IMR-90 (cell line): ENCODE results near the gene CRTC1. TPM values are rescaled to one million over a fixed set of nuclear protein-coding genes. Genes with fewer than 3 reads are reported as not detected.

Source experiments
- ATAC-seq: fragments of 200-7000 bp; cut with Tn5 transposase; 2 replicates; pipeline ENCODE4 v1.9.1; 2020; ENCODE audit warnings: low read depth, mild to moderate bottlenecking, moderate library complexity
- BruUV-seq: library from RNA; stranded (reverse); fragments of 400-500 nt; replicated peaks from 2 replicates; lab custom pipeline; 2021; lab: Mats Ljungman, UMichigan
- CTCF ChIA-PET: fragments of 300-600 bp; formaldehyde crosslinking; extraction: SDS; loops from one replicate; lab custom pipeline; 2021; ENCODE audit warnings: antibody characterized with exemption; lab: Yijun Ruan, JAX
- POLR2A ChIA-PET: fragments of 300-600 bp; sonication (Branson Sonifier 250); formaldehyde crosslinking; loops from one replicate; lab custom pipeline; 2022; ENCODE audit warnings: antibody characterized with exemption; ENCODE audit not compliant: unreplicated experiment; lab: Charles Lee
- DNase-seq: peaks from one replicate; pipeline ENCODE4 v3.0.0; 2013
- H2AFZ ChIP-seq: replicated peaks from 2 replicates; pipeline ENCODE3; 2013; ENCODE audit warnings: low read length, mild to moderate bottlenecking; ENCODE audit not compliant: poor library complexity
- H2AK5ac ChIP-seq: 2 replicates; pipeline ENCODE4 v1.6.1; 2013; ENCODE audit warnings: low read depth, low read length, inconsistent platforms
- H2AK9ac ChIP-seq: replicated peaks from 2 replicates; pipeline ENCODE3; 2013; ENCODE audit warnings: mild to moderate bottlenecking, low read depth, low read length, moderate library complexity; ENCODE audit not compliant: poor library complexity
- H2BK120ac ChIP-seq: 2 replicates; pipeline ENCODE4 v1.6.1; 2013; ENCODE audit warnings: low read depth, low read length, inconsistent platforms
- H2BK15ac ChIP-seq: 3 replicates; pipeline ENCODE4 v1.6.1; 2013; ENCODE audit warnings: low read depth, low read length, inconsistent platforms
- H2BK20ac ChIP-seq: 2 replicates; pipeline ENCODE4 v1.6.1; 2013; ENCODE audit warnings: low read depth, mild to moderate bottlenecking, inconsistent platforms, low read length, moderate library complexity
- H2BK5ac ChIP-seq: 2 replicates; pipeline ENCODE4 v1.6.1; 2013; ENCODE audit warnings: mild to moderate bottlenecking, low read depth, low read length, inconsistent platforms; ENCODE audit not compliant: poor library complexity, severe bottlenecking
- H3K14ac ChIP-seq: replicated peaks from 2 replicates; pipeline ENCODE4 v1.6.1; 2013; ENCODE audit warnings: low read depth, low read length, inconsistent platforms
- H3K18ac ChIP-seq: 2 replicates; pipeline ENCODE4 v1.6.1; 2013; ENCODE audit warnings: low read depth, low read length, control low read depth
- H3K23ac ChIP-seq: 2 replicates; pipeline ENCODE4 v1.6.1; 2013; ENCODE audit warnings: low read depth, low read length, inconsistent platforms
- H3K27ac ChIP-seq: 2 replicates; pipeline ENCODE4 v1.5.1; 2013; ENCODE audit warnings: mild to moderate bottlenecking, control low read depth, low read length; ENCODE audit not compliant: insufficient read depth
- H3K27me3 ChIP-seq: 2 replicates; pipeline ENCODE4 v1.6.1; 2013; ENCODE audit warnings: low read length; ENCODE audit not compliant: control insufficient read depth, insufficient read depth
- H3K36me3 ChIP-seq: 2 replicates; pipeline ENCODE4 v1.6.1; 2013; ENCODE audit warnings: low read length, mixed read lengths; ENCODE audit not compliant: control insufficient read depth, insufficient read depth
- H3K4ac ChIP-seq: 2 replicates; pipeline ENCODE4 v1.6.1; 2013; ENCODE audit warnings: low read depth, low read length, inconsistent platforms
- H3K4me1 ChIP-seq: 2 replicates; pipeline ENCODE4 v1.6.1; 2013; ENCODE audit warnings: low read length, mixed read lengths; ENCODE audit not compliant: control insufficient read depth, insufficient read depth
- H3K4me2 ChIP-seq: 2 replicates; pipeline ENCODE4 v1.6.1; 2013; ENCODE audit warnings: low read depth, mild to moderate bottlenecking, control low read depth, low read length, moderate library complexity
- H3K4me3 ChIP-seq: 2 replicates; pipeline ENCODE4 v1.5.1; 2013; ENCODE audit warnings: low read depth, mild to moderate bottlenecking, control low read depth, low read length, moderate library complexity; ENCODE audit not compliant: insufficient read depth
- H3K56ac ChIP-seq: 2 replicates; pipeline ENCODE4 v1.6.1; 2013; ENCODE audit warnings: low read length, inconsistent platforms; ENCODE audit not compliant: insufficient read depth; ENCODE audit errors: extremely low read depth
- H3K79me1 ChIP-seq, 2 experiments: 2 replicates each; pipeline ENCODE4 v1.6.1; 2013; ENCODE audit warnings: low read length in 2 of 2, inconsistent platforms in 1 of 2, low read depth in 1 of 2
- H3K9ac ChIP-seq: 2 replicates; pipeline ENCODE4 v1.6.1; 2013; ENCODE audit warnings: low read depth, low read length, control low read depth
- H3K9me1 ChIP-seq: 2 replicates; pipeline ENCODE4 v1.6.1; 2013; ENCODE audit warnings: low read length, inconsistent platforms; ENCODE audit not compliant: insufficient read depth
- H3K9me3 ChIP-seq: 2 replicates; pipeline ENCODE4 v1.6.1; 2013; ENCODE audit warnings: low read length; ENCODE audit not compliant: control insufficient read depth, insufficient read depth
- H4K20me1 ChIP-seq: 2 replicates; pipeline ENCODE4 v1.6.1; 2013; ENCODE audit warnings: low read length, inconsistent platforms; ENCODE audit not compliant: insufficient read depth
- H4K5ac ChIP-seq: 2 replicates; pipeline ENCODE4 v1.6.1; 2013; ENCODE audit warnings: mild to moderate bottlenecking, low read depth, low read length, control low read depth
- H4K8ac ChIP-seq, 2 experiments: 2 replicates each; pipeline ENCODE4 v1.6.1; 2013; ENCODE audit warnings: low read depth in 2 of 2, low read length in 2 of 2, control low read depth in 1 of 2, inconsistent platforms in 1 of 2
- H4K91ac ChIP-seq: 2 replicates; pipeline ENCODE4 v1.6.1; 2013; ENCODE audit warnings: low read depth, low read length, inconsistent platforms; ENCODE audit not compliant: insufficient read depth
- BHLHE40 ChIP-seq: fragments of 150-350 bp; IDR thresholded peaks from 2 replicates; pipeline ENCODE4 v1.6.1; 2016; ENCODE audit warnings: mild to moderate bottlenecking, low read depth, low read length
- CHD1 ChIP-seq: IDR thresholded peaks from 2 replicates; pipeline ENCODE4 v1.6.1; 2012; ENCODE audit warnings: low read depth, low read length, improper control_type of control experiment
- FOS ChIP-seq: fragments of 150-350 bp; IDR thresholded peaks from 2 replicates; pipeline ENCODE4 v1.6.1; 2016; ENCODE audit warnings: low read depth, low read length
- MAFK ChIP-seq: IDR thresholded peaks from 2 replicates; pipeline ENCODE4 v1.6.1; 2012; ENCODE audit warnings: low read depth, low read length, improper control_type of control experiment
- MXI1 ChIP-seq: IDR thresholded peaks from 2 replicates; pipeline ENCODE4 v1.6.1; 2012; ENCODE audit warnings: low read depth, mild to moderate bottlenecking, low read length, moderate library complexity, borderline replicate concordance
- NFE2L2 ChIP-seq: fragments of 150-350 bp; IDR thresholded peaks from 2 replicates; pipeline ENCODE4 v1.6.1; 2016; ENCODE audit warnings: low read depth, mild to moderate bottlenecking, low read length
- POLR2A ChIP-seq: IDR thresholded peaks from 2 replicates; pipeline ENCODE4 v1.6.1; 2012; ENCODE audit warnings: mild to moderate bottlenecking, low read depth, low read length
- RAD21 ChIP-seq: IDR thresholded peaks from 2 replicates; pipeline ENCODE4 v1.6.1; 2012; ENCODE audit warnings: low read length, improper control_type of control experiment
- RCOR1 ChIP-seq: IDR thresholded peaks from 2 replicates; pipeline ENCODE4 v1.6.1; 2012; ENCODE audit warnings: mild to moderate bottlenecking, low read length, improper control_type of control experiment; ENCODE audit not compliant: insufficient replicate concordance
- RFX5 ChIP-seq: IDR thresholded peaks from 2 replicates; pipeline ENCODE4 v1.8.0; 2012; ENCODE audit warnings: low read depth, mild to moderate bottlenecking, low read length, moderate library complexity
- SMC3 ChIP-seq: fragments of 150-350 bp; IDR thresholded peaks from 2 replicates; pipeline ENCODE4 v1.6.1; 2016; ENCODE audit warnings: low read depth, mild to moderate bottlenecking, antibody characterized with exemption, low read length, moderate library complexity
- WGBS, 2 experiments: methylation state at CpG; one replicate each; pipeline versions ENCODE4 v1.1.5 to v1.1.7; 2013; ENCODE audit warnings: missing lambda C conversion rate in 2 of 2; ENCODE audit not compliant: insufficient read length in 1 of 2; ENCODE audit errors: extremely low coverage in 2 of 2; 5-methylcytosine and 5-hydroxymethylcytosine counted together
- dilution Hi-C: fragments of 300-500 bp; cut with HindIII; formaldehyde crosslinking; loops from one replicate; pipeline ENCODE4 v1.14.3; 2018; ENCODE audit warnings: low sequenced_read_pairs; ENCODE audit not compliant: unreplicated experiment
- in situ Hi-C: fragments of 300-500 bp; cut with MboI; formaldehyde crosslinking; loops from 3 replicates; pipeline ENCODE4 v1.14.3; 2019; ENCODE audit warnings: low sequenced_read_pairs, inconsistent platforms, mixed read lengths
- intact Hi-C: fragments of 100-400 bp; cut with micrococcal nuclease; formaldehyde crosslinking; loops from 2 replicates; pipeline ENCODE4 v1.10.0; 2022
- polyA plus RNA-seq, 3 experiments: library from polyadenylated mRNA; depleted of rRNA; stranded (reverse); fragments of >200 nt; gene quantifications; 2 replicates each; pipeline ENCODE4 v1.2.3, GENCODE V29; 2012; ENCODE audit warnings: low replicate concordance in 1 of 3
- total RNA-seq: library from RNA; depleted of rRNA; stranded (reverse); fragments of >200 nt; gene quantifications from 2 replicates; pipeline ENCODE4 v1.2.3, GENCODE V29; 2012
- TF ChIP-seq, protein P1 (sequence below): conservative IDR thresholded peaks from 2 replicates; pipeline ENCODE4 v1.5.1; 2012; ENCODE audit warnings: mild to moderate bottlenecking, low read depth, low read length, improper control_type of control experiment
- TF ChIP-seq, protein P2 (sequence below): fragments of 150-350 bp; IDR thresholded peaks from 2 replicates; pipeline ENCODE4 v1.6.1; 2017; ENCODE audit warnings: mild to moderate bottlenecking, antibody characterized with exemption, low read length, low read depth
- TF ChIP-seq, protein P3 (sequence below): fragments of 150-350 bp; IDR thresholded peaks from 2 replicates; pipeline ENCODE4 v1.6.1; 2016; ENCODE audit warnings: low read depth, mild to moderate bottlenecking, low read length, moderate library complexity, borderline replicate concordance

Gene CRTC1
- total and polyA plus RNA-seq, 2 of the 4 experiments (the other 2 are of a cell fraction) = 0.18 to 5.7 TPM

DNA sequence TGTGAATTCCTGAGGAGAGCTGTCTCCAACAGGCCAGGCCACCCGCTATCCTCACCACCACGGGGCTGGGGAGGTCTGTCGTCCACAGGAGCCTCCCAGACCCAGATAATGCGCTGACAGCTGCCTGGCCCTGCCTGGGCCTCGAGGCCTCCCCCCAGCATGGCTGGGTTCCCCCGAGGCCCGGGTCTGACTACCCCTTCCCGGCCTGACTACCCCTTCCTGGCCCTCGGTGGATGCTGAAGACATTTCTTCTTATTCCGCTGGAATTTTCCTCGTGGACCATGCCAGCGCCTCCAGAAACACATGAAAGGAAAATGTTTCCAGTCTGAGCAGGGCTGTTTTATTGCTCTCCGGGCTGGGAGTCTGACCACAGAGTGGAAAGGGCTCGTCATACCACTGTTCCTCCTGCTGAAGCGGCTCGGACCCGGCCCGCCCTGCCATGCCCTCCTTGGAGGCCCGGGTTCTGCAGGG lies 124.4 kb downstream of the CRTC1 start:
- H4K5ac ChIP-seq = no peak overlapping the region
- H3K9me3 ChIP-seq = no peaks in the 10 kb centered on the region
- no peak overlapping the region for H3K4ac ChIP-seq
- H4K91ac ChIP-seq = no peak overlapping the region
- H3K23ac ChIP-seq = no peak overlapping the region
- no peak overlapping the region for H3K56ac ChIP-seq
- DNase-seq (no peak), ATAC-seq (no peak)
- TF ChIP-seq RFX5 (no peak), NFE2L2 (no peak), FOS (no peak), BHLHE40 (no peak), MXI1 (no peak), POLR2A (no peak), RCOR1 (no peak), CHD1 (no peak), SMC3 (no peak), RAD21 (no peak), MAFK (no peak)
- TF ChIP-seq, protein P1, sequence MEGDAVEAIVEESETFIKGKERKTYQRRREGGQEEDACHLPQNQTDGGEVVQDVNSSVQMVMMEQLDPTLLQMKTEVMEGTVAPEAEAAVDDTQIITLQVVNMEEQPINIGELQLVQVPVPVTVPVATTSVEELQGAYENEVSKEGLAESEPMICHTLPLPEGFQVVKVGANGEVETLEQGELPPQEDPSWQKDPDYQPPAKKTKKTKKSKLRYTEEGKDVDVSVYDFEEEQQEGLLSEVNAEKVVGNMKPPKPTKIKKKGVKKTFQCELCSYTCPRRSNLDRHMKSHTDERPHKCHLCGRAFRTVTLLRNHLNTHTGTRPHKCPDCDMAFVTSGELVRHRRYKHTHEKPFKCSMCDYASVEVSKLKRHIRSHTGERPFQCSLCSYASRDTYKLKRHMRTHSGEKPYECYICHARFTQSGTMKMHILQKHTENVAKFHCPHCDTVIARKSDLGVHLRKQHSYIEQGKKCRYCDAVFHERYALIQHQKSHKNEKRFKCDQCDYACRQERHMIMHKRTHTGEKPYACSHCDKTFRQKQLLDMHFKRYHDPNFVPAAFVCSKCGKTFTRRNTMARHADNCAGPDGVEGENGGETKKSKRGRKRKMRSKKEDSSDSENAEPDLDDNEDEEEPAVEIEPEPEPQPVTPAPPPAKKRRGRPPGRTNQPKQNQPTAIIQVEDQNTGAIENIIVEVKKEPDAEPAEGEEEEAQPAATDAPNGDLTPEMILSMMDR = no peak
- TF ChIP-seq, protein P2, sequence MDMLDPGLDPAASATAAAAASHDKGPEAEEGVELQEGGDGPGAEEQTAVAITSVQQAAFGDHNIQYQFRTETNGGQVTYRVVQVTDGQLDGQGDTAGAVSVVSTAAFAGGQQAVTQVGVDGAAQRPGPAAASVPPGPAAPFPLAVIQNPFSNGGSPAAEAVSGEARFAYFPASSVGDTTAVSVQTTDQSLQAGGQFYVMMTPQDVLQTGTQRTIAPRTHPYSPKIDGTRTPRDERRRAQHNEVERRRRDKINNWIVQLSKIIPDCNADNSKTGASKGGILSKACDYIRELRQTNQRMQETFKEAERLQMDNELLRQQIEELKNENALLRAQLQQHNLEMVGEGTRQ = no peak
- TF ChIP-seq, protein P3, sequence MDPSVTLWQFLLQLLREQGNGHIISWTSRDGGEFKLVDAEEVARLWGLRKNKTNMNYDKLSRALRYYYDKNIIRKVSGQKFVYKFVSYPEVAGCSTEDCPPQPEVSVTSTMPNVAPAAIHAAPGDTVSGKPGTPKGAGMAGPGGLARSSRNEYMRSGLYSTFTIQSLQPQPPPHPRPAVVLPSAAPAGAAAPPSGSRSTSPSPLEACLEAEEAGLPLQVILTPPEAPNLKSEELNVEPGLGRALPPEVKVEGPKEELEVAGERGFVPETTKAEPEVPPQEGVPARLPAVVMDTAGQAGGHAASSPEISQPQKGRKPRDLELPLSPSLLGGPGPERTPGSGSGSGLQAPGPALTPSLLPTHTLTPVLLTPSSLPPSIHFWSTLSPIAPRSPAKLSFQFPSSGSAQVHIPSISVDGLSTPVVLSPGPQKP = no peak
- H2BK20ac ChIP-seq = no peak overlapping the region
- H2AFZ ChIP-seq = no peak overlapping the region
- H2AK5ac ChIP-seq = no peak overlapping the region
- dilution Hi-C loops = no loop called here
- ChIA-PET POLR2A (no interaction called here), CTCF (no interaction called here)
- no peak overlapping the region for H2BK120ac ChIP-seq
- H3K9ac ChIP-seq = no peak overlapping the region
- no TSS peak for BruUV-seq
- no peaks in the 10 kb centered on the region for H3K9me1 ChIP-seq
- H2AK9ac ChIP-seq = no peak overlapping the region
- H4K8ac ChIP-seq = no peak overlapping the region
- intact Hi-C loops = no loop called here
- H3K36me3 ChIP-seq = no peaks in the 10 kb centered on the region
- no peaks in the 10 kb centered on the region for H4K20me1 ChIP-seq
- H2BK15ac ChIP-seq = no peak overlapping the region
- no peak overlapping the region for H3K4me2 ChIP-seq
- H3K14ac ChIP-seq = no peak overlapping the region
- H3K27ac ChIP-seq = no peak overlapping the region
- 71% methylated on average over 11 of the region's 19 CpGs; no CpG with 5 or more reads in 1 of the 2 experiments for WGBS, 2 experiments
- no peaks in the 10 kb centered on the region for H3K79me1 ChIP-seq
- H3K4me1 ChIP-seq = peaks cover 1% of the 10 kb centered on the region; the same call in 1 of the 2 replicates
- H3K27me3 ChIP-seq = peaks cover 6% of the 10 kb centered on the region; the same call in 1 of the 2 replicates
- no peak overlapping the region for H3K18ac ChIP-seq
- in situ Hi-C loops = no loop called here
- no peak overlapping the region for H3K4me3 ChIP-seq
- H2BK5ac ChIP-seq = no peak overlapping the region
